ENCODE data around the gene GAS6.

GAS6 gene

DNA sequence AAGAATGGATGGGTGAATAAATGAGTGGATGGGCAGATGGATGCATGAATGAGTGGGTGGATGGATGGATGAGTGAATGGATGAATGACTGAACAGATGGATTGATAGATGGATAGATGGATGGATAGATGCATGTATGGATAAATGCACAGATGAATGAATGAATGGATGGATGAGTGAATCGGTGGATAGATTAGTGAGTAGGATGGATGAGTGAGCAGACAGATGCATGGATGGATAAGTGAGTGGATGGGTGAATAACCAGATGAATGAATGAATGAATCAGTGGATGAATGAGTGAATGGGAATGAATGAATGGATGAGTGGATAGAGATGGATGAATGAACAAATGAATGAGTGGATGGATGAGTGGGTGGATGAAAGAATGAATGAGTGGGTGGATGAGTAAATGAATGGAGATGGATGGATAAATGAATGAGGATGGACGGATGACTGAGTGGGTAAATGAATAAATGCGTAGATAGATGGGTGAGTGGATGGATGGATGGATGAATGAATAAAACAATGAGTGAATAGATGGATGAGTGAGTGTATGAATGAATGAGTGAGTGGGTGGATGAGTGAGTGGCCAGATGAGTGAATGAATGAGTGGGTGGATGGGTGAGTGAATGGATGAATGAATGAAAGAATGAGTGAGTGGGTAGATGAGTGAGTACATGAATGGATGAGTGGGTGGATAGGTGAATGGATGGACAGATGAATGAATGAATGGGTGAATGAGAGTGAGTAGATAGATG is 13.0 kb downstream of the GAS6 start:
- DNase-seq = no peak

DNA sequence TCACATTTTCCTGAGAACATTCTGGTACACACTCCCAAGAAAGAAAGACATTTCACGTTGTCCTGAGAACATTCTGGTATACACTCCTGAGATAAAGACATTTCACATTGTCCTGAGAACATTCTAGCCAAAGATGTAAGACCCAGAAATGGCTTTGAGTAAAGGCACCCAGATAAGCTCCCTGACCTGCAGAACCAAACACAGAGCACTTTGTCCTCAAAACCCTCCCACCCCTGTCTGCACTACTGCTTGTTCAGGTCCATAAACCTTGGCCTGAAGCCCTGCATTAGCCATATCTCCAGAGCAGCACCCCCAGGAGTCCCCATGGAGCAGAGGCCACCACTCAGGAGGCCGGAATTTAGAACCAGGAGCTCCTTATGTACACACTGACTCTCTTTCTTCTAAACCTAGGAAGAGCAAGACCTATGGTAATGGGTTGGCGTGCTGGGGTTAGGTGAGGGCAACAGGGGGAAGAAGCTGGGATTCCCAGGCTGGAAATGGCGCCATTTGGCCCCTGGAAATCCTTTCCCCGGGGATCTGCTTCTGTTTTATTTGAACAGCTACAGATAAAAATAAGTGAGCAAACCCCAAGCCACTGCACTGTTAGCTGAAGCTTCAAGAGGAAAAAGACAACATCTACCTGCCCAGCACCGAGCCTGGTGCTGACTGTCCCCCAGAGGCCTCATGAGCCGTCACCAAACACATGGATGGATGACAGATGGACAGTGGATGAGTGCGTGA is 13.7 kb downstream of the GAS6 start:
- DNase-seq = no peak

DNA sequence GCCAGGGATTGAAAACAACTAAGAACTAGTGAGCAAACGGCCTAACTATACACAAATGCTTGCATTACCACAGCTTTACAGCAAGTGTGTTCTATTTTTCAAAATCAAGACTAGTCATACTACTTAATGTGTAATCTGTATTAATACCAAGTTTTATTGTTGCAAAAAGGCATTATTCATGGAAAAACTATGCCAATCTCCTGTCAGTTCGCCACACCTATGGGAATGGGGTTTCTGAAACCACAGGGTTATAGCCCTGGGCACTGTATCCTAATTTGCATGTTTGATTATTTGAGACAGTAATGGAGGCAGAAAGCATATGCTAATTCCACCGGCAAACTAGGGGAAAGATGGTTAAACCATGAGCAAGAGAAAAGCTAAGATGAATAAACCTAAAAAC is 14.3 kb downstream of the GAS6 start:
- no peak for DNase-seq

DNA sequence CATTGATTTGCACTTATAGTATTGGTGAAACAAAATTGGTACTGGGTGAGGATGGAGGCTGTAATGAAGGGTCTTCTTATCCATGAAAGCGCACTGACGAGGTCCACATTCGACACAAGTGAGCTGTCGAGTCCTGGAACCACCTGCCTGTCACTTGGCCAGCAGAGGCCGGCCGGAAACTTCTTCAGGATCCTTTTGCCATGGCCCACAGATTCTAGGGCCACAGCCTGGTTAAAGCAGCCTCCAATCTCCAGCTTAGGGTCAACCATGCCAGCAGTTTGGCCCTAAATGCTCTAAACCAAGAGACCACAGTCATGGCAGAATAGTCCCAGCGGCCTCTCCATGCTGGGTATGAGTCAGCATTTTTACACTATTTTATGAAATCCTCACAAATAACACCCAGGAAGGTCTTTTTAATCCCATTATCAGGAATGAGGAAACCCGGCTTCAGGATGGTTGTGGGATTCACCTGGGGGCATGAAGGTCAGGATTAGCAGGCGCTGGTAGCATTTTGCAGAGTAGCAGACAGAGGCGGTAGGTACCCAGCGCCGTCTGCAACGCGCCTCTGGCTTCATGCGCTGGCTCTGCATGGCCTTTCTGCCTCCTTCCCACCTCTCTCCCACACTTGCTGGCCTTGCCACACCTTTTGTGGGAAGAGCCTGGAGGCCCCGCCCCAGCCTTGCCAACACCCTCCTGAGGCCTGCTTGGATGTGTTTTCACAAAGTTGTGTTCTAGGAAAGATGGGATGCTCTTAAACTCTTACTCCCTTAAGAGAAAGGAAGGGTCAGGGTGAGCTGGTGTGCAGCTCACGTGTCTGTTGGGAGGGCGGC is 15.2 kb downstream of the GAS6 start:
- no peak for DNase-seq

DNA sequence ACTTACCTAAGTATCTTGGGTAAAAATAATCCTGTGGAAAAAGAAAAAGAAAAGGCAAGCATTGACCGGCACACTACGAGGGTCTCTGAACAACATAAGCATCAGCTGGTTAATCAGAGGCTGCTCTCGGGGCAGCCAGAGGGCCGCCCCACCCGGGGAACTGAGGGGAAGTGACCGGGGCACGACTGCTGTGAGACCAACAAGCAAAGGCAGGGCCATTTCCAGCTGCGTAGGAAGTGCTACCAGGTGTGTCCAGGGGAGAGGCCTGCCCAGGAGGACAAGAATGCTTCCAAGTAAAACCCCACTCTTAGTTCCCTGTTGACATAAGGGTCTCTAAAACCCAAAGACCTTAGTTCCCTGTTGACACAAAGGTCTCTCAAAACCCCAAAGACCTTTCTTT is 15.9 kb downstream of the GAS6 start:
- no peak for DNase-seq

DNA sequence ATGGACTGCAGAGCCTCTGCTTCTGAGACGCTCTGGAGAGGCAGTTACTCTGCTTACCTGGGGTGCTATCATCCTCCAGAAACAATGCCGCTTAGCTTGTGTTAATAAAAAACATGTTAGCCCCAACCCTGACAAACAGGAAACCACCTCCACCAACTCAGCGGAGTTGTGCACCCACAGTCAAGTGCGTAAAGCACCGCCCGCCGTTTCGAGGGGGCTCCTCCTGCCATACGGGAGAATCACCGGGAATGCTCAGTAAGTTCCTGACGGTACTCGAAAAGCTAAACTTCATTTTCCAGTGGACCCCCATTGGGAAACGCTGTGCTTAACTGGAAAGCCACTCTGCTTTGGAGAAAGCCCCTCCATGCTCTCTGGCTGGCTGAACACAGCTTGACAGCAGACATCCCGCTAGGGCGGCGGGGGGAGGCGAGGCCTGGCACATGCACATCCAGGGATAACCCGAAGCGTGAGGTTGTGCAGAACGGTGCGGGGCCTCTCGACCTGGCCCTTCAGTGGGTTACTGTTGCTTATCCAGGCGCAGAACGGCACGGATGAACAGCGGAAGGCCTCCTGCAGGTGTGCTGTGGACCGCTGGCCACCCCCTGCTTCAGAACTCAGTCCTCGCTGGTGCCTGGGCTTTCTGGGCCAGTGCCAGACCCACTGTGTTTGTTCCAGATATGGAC is 17.1 kb downstream of the GAS6 start:
- peak; percentile 5 for DNase-seq

DNA sequence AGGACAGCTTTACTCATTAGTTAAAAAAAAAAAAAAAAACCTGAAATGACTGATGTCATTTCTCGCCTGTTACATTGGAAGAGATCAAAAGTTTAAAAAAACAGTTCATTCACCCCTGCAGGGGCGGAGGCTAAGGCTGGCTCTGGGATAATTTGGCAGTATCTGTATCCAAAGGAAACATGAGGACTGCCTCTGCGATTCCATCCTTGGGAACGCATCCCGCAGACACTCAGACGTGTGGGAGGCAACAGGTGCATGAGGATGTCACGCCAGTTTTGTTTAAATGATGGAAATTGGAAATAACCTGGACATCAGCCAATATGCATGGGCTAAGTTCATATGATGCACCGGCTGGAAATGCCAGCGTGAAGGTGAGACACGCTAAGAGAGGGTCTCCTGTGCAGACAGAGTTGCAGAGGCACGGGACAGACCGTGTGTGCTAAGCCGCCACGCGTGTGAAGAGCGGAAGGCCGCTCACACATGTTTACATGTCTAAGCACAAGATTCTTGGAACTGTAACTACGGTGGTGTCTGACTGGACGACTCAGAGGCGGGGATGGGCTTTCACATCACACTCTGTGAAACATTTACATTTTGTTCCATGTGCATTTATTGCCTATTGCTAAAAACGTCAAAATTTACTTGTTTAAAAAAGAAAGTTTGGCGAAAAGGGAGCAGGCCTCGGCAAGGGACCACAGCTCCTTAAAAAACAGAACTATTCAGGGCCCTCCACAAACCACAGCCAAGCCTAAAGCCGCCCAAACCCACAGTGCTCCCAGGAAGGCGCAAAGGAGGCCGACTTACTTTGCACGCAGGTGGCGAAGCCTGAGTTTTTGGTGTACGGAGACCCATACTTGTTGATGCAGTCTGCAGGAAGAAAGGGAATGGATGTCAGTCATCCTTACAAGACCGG is 17.9 kb downstream of the GAS6 start:
- no peak for DNase-seq

DNA sequence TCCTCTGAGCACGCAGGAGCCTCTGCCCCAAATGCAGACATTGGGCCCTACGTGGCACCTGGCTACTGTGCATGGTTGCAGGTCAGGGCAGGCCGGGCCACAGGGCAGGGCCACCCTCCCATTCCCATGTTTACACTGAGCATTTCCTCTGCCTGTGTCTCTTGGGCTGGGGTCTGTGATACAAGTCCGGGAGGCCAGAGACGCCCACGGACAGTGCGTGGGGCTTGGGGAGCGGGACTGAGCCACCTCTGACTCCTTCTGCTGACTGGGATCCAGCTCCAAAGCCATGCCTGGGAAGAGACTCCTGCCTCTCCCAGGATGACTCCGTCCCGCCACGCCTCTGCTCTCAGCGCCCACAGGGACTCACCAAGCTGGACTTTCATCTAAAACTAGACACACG is 18.8 kb downstream of the GAS6 start:
- no peak for DNase-seq

DNA sequence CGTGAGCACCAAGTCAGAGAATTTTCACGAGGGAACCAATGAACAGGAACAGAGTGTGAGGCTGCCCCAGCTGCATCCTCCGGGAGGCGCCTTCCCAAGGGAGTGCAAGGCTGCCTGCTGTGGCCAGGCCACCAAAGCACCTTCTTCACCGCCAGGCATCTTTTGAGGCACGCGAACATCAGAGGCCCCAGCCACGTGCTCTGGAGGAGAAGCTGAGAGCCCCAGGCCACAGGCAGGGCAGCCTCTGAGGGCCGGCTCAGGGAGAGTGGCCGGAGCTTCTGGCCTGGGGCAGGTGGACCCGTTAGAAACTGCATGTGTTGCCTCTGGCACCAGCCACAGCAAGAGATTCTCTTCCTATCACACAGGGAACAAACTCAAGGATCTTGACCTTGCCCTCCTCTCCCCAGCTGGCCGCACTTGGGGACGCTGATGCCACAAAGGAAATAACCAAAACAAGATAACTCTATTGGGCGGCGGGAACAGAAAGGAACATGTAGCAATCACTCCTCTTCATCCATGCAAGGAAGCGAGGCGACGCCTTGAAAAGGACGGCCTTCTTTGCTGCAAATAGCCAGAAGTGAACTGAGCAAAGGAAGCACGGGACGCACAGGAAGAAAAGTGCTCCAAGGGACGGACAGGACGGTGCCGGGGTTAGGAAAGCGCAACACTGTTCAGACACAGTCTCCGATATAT is 19.9 kb downstream of the GAS6 start:
- no peak for DNase-seq

DNA sequence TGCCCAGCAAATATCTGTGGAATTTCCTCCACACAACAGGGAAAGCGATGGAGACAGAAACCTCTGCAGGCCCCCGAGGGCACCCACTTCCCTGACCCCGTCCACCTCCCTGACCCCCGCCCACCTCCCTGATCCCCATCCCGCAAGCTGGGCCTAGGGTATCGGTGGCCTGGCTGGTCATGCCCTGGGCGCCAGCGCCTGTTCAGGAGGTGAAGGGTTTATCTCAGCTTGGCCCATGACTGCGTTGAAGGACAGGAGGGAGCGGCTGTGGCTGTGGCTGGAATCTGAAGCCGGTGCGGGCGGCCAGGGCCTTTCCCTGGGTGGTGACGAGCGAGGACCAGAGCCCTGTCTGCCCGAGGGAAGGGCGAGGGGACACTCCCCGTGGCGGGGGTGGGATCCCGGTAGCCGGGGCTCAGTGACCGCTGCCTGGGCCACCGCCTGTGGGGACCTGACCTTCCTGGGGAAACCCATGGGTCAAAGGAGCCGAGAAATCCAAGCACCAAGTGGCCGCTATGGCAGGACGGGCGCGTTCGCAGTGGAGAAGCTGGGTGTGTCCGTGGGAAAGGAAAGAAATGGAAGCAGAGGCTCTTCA is 20.7 kb downstream of the GAS6 start:
- no peak for DNase-seq

DNA sequence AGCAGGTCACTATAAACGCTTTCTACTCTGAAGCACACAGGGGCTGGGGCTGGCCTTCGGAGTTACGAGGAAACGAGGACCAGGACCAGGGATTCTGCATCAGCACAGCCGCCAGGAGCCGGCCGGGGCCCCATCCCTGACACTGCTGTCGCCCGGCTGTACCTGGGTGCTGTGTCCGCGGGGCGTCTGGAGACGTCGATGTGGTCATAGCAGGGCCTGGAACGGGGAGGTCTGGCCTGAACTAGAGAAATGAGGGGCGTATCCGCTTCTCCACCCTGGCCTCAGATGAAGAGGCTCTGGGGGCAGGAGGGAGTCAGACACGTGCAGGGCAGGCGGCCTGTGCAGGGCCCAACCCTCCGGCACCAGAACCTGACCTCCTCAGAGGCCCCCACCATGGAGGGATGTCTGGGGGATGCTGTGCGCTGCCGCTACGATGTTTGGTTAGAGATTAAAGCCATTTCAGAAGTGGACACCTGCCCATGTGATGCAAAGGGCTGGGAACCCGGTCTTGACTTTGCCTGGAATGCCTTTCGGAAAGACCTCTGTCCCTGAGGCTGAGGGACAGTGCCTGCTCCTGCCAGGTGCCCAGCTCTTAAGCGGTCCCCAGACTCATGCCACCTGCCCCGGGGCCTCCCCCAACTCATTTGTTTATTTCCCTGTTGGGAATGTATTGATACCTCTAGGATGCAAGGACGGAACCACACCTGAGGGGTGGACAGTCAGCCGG is 21.4 kb downstream of the GAS6 start:
- no peak for DNase-seq

DNA sequence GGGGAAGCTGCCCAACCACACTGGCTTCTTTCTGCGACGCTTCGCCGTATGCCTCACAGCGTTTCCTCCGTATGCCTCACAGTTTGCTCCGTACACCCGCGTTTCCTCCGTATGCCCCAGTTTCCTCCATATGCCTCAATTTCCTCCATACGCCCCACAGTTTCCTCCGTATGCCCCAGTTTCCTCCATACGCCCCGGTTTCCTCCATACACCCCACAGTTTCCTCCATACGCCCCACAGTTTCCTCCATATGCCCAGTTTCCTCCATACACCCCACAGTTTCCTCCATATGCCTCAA is 22.6 kb downstream of the GAS6 start:
- no peak for DNase-seq

DNA sequence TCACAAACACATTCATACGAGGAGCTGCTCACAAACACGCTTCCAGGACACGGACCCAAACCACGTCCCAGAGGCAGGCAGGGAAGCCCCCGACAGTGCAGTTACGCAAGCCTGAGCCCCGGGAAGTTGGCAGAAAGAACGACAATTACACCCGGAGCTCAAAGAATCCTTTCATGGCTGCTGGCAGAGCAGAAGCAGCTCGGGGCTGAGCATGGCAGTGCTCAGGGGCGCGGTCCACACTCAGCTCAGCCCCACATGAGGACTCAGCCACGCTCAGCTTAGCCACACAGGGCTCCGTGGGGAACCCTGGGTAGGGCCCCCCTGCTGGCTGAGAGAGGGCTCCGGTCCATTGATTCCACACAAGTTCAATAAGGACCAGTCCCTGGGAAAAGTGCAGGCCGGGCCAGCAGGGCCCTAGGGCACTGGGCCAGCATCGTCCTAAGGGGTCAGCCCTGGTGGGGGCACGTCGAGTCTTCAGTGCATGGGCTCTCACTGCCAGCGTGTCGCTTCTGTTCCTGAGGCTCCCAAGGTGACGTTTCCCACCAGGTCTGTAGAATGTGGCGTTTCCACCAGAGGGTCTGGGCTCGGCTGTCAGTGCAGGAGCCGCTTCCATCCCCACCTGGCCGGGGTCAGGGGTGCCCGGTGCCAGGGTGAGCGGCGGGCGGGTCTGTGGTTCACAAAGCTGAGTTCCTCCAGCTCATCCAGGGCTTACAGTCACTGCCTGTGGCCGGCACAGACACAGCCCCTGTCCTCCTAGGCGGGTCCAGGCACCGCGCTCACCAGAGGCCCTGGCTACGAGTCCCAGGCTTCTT is 23.1 kb downstream of the GAS6 start:
- no peak for DNase-seq

DNA sequence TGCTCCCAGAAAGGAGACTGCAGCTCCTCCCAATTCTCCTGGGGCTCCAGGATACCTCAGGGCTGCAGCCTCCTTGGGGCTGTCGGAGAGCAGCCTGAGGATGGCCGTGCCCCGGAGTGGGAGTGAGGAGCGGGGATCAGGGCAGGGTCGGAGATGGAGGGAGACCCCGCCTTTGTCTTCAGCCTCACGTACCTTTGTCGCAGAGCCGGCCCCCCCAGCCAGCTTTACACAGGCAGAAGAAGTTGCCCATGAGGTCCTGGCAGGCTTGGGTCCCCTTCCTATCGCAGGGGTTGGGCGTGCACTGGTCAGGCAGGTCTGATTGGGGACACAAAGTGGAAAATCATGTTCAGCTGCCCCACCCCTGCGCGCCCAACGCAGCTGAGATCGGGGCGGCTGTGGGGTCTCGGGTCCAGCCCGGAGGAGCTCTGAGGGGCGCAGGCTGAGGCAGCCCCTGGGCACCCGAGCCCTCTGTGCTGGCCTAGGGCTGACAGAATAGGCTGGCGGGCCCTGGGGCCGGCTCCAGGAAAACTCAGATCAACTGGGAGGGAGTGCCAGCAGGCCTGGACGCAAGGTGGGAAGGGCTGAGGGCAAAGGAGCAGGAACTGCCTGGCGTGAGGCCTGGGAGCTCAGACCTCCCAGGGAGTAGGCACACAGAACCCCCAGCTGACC is 24.2 kb downstream of the GAS6 start:
- DNase-seq = no peak

DNA sequence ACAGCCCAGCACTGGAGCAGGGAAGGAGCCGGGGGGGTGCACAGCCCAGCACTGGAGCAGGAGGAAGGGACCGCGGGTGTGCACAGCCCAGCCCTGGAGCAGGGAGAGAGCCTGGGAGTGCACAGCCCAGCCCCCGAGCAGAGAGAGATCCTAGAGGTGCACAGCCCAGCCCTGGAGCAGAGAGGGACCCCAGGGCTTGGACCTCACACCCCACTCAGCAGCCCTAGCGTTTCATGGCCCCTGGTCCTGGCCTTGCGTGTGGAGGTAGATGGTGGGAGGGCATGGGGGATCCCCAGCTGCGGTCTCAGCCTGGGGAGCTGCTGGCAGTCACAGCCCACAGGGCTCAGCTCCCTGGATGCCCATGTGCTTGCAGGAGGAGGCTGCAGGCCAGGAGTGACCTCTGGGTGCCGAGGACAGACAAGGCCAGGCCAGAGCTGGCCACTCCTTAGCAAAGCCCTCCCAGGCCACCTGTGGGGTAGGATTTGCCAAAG is 25.1 kb downstream of the GAS6 start:
- no peak for DNase-seq

DNA sequence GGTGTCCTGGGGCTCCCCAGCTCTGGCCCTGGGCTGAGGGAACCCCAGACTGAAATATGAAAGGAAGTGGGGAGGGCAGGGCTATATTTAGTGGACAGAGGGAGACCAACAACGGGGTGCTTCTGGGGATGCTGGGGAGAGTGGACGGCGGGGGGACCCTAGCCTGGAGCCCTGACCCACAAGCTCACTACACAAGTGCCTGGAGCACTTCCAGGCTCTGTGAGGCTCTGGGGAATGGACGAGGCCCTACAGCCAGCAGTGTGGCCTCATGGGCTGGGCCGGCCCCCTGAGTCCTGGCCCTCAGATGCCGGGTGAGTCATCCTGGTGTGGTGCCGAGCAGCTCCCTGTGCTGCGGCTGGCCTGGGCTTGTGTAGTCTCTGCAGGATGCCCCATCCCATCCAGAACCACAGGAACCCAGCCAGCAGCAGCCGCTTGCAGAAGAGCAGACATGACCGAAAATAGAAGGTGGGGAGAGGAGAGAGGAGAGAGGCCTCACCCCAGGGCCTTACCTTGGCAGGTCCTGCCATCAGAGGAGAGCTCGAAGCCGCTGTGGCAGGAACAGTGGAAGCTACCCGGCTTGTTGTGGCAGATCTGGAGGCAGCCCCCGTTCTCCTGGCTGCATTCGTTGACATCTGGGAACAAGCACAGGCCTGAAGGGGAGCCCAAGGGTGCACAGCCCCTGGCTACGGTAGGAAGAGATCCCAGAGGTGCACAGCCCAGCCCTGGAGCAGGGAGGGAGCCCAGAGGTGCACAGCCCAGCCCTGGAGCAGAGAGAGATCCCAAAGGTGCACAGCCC is 26.1 kb downstream of the GAS6 start:
- no peak for DNase-seq

DNA sequence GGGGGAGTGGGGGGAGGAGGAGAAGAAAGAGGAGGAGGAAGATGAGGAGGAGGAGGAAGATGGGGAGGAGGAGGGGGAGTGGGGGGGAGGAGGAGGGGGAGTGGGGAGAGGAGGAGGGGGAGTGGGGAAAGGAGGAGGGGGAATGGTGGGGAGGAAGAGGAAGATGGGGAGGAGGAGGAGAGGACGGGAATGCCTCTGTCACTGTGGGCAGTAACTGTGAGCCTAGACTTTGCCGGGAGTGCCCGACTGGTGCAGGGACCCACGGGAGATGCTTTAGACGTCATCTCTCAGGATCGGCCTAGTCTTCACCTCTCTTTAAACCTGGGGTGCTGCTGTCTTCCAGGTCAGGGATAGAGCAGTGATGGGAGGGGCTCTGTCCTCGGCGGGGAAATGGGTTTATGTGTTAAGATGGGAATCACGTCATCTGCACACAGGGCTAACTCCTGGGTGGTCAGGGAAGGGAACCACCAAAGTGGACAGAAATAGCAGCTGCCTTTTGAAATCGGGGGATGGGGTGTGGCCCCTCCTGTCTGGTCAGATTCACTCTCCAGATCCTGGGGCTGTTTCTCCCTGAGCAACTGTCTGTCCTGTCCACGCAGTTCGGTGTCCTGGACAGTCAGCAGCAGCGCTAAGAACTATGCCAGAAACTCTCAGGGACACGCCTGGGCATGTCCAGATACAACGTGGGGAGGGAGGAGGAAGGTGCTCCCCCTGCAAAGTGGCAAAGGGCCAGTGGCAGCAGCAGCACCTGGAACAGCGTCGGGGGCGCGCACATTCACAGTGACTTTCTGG is 26.9 kb downstream of the GAS6 start:
- DNase-seq = no peak
